ENCODE results near the gene CSTB.

CSTB gene

GRCh38 chr21:43745772-43746517, 30.2 kb downstream of the CSTB start:
- DNase-seq, result no peak

- DNase-seq, result no peak
Measured at GRCh38 chr21:43744725-43745124, 31.4 kb downstream of the CSTB start.

GRCh38 chr21:43743947-43744346, 32.2 kb downstream of the CSTB start:
- DNase-seq, result no peak

- no peak for DNase-seq
Measured at GRCh38 chr21:43741423-43742096, 34.5 kb downstream of the CSTB start.

GRCh38 chr21:43740497-43741156, 35.5 kb downstream of the CSTB start:
- no peak for DNase-seq

- DNase-seq, result no peak
Measured at GRCh38 chr21:43739621-43740435, 36.3 kb downstream of the CSTB start.

- no peak for DNase-seq
Measured at GRCh38 chr21:43737158-43737950, 38.8 kb downstream of the CSTB start.

GRCh38 chr21:43736224-43736883, 39.8 kb downstream of the CSTB start:
- no peak for DNase-seq

- no peak for DNase-seq
Measured at GRCh38 chr21:43735236-43736091, 40.6 kb downstream of the CSTB start.

GRCh38 chr21:43734928-43735229, 41.2 kb downstream of the CSTB start:
- no peak for DNase-seq

GRCh38 chr21:43734131-43734927, 41.8 kb downstream of the CSTB start:
- DNase-seq, result peak; percentile 19

GRCh38 chr21:43733529-43734071, 42.5 kb downstream of the CSTB start:
- no peak for DNase-seq

- DNase-seq, result no peak
Measured at GRCh38 chr21:43733060-43733459, 43.0 kb downstream of the CSTB start.

- no peak for DNase-seq
Measured at GRCh38 chr21:43731891-43732711, 44.0 kb downstream of the CSTB start.

- no peak for DNase-seq
Measured at GRCh38 chr21:43731476-43731875, 44.6 kb downstream of the CSTB start.

- DNase-seq, result peak; percentile 75
Measured at GRCh38 chr21:43728467-43729390, 47.4 kb downstream of the CSTB start.

- no peak for DNase-seq
Measured at GRCh38 chr21:43728154-43728466, 48.0 kb downstream of the CSTB start.

Data from stimulated activated CD4-positive, alpha-beta T cell treated with anti-CD3 and anti-CD28 coated beads, Interleukin-4, amount 100 ng/mL, for 1 hour (primary cell).